GM19193 (cell line): ENCODE data around the gene ZNF200.

Source experiments
- POLR2A ChIP-seq: IDR thresholded peaks from 4 replicates; pipeline ENCODE4 v1.6.1; 2011; ENCODE audit not compliant: insufficient read depth, insufficient read length; ENCODE audit errors: extremely low read depth

The ZNF200 gene

DNA sequence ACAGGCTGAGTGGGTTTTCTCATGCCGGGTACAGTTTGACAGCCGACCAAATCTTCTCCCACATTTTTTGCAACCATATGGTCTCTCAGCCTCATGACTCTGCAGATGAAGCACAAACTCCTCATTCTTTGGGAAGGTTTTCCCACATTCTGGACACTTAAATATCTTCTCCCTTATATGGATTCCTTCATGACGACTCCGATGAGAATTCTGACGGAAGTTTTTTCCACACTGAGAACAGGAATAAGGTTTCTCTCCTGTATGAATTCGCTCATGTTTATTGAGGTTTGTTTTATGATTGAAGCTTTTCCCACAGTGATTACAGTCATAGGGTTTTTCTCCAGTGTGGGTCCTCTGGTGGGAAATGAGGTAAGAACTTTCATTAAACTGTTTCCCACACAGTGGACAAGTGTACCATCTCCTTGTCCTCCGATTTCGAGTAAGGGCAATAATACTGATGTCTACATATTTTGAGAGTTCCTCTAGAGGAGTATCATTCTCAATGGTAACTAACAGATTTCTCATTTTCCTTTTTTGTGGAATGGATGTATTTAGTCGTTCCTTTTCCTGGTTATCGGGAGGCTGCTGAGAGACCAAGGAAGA lies 10.9 kb downstream of the ZNF200 start:
- no peak for TF ChIP-seq POLR2A

DNA sequence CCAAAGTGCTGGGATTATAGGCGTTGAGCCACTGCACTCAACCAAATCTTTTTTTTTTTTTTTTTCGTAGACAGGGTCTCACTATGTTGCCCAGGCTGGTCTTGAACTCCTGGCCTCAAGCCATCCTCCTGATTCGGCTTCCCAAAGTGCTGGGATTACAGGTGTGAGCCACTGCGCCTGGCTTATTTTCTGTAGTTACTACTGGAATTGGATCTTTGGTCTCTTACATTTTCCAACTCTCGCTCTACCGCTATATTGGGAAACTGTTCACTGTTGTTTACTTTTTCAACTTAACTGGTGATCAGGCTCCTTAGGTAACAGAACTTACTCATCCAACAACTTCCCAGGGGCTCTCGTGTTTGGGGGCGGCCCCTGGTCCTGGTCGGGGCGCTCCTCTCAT lies 14.1 kb downstream of the ZNF200 start:
- no peak for TF ChIP-seq POLR2A

GRCh38 chr16:3216263-3216640 lies 18.7 kb downstream of the ZNF200 start:
- TF ChIP-seq POLR2A = no peak

GRCh38 chr16:3215601-3216262 lies 19.2 kb downstream of the ZNF200 start:
- no peak for TF ChIP-seq POLR2A

GRCh38 chr16:3214904-3215600 lies 19.9 kb downstream of the ZNF200 start:
- TF ChIP-seq POLR2A = no peak

DNA sequence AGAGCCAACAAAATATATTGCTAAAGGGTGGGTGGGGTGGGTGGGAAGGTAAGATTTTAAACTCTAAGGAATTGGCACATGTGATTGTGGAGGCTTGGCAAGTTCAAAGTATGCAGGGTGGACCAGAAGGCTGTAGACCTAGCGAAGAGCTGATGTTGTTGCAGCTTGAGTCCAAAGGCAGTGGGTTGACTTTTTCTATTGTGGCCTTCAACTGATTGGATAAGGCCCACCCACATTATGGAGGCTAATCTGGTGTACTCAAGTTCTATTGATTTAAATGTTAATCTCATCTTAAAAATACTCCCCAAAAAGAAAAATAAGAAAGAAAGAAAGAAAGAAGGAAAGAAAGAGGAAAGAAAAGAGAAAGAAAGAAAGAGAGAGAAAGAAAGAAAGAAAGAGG lies 22.4 kb downstream of the ZNF200 start:
- TF ChIP-seq POLR2A = no peak

- no peak for TF ChIP-seq POLR2A
Observed at GRCh38 chr16:3212006-3212405, 23.0 kb downstream of the ZNF200 start.

DNA sequence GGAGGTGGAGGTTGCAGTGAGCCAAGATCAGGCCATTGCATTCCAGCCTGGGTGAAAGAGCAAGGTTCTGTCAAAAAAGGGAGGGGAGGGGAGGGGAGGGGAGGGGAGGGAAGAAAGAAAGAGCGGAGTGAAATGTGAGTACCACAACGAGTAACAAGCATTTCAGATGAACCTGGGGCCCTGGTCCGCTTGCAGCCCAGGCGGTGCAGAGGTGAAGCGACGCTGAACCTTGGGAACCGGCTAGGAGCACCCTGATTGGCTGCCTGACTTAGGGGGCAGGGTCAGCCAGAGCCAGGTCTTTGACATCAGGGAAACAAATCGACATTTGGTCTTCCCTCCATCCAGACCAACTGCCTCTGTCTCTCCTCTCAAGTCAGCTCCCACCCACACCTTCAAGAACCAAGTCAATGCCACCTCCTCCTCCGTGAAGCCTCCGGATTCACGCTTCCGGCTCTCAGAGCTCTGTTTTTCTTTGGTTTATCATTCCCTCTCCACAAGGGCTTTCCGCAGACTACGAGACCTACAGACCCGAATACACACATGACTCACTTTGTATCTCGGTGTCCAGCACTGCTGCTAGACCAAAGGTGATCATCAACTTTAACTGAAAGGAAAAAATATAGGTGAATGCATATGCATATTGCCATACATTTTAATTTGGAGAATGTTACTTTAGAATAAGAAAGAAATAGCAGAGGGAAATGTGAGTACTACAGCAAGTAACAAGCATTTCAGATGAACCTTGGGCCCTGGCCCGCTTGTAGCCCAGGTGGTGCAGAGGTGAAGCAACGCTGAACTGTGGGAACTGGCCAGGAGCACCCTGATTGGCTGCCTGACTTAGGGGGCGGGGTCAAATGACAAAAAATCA lies 27.6 kb downstream of the ZNF200 start:
- TF ChIP-seq POLR2A = no peak

DNA sequence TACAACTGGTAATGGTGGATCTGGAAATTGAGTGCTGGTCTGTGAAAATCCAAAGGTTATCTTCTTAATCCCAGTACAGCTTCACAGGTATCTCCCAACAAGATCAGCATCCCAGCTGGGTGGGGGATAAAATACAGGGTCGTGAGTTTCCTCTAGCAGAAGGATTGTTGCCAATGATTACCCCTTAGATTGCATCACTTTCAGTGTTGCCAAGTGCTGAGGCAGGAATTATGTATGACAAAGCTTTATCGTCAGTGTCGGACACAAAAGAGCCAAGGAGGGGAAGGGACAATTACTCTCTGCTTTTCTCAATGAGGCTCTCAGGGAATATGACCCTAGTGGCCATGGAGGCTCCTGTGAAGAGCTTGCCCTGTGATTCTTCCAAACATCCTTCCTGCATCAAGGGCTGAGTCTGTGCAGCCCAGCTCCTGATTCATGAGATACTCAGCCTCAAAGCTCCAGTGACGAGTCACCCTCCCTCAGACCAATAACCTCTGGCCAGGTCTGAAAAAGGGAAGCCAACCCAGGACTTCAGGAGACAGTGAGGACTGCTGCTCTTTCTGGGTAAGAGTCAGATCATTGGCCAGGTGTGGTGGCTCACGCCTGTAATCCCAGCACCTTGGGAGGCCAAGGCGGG lies 31.9 kb downstream of the ZNF200 start:
- TF ChIP-seq POLR2A = no peak

DNA sequence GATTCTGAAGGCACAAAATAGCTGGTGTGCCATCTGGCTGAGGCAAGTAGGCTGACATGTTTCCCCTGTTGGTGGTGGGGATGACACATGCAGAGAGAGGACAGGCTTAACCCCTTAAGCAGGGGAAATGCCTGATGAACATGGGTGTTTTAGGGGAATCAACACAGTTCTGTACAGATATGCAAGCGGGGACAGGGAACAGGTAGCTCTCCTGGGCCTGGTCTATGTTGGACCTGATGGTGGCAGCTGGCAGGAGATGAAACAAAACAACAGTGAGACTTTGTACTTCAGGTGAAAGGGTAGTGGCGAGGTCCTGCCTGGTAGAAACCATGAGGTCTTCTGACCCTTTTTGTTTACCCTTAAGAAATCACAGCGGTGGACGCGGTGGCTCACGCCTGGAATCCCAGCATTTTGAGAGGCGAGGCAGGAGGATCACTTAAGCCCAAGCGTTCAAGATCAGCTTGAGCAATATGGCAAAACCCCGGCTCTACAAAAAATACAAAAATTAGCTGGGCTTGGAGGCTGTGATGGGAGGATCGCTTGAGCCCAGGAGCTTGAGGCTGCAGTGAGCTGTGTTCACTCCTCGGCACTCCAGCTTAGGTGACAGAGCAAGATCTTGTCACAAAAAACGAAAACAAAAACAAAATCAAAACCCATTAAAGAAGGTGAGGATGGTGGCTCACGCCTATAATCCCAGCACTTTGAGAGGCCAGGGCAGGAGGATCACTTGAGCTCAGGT lies 36.5 kb downstream of the ZNF200 start:
- no peak for TF ChIP-seq POLR2A

DNA sequence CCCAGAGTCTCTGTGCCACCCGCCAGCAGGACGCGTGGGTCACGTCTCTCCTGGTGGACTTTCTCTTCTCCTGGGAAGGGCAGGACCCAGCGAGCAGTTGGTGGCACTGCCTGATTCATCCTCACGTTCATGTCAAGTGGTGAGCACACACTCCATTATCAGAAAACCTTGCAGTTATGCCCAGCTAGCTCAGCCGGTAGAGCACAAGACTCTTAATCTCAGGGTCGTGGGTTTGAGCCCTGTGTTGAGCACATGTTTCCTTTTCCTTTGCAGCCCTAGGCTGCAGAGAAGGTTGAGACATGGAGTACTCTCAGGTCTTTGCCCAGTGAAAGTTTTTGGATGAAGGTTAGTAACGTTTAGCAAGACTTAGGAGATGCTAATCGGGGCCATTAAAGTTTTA lies 39.0 kb downstream of the ZNF200 start:
- no peak for TF ChIP-seq POLR2A

DNA sequence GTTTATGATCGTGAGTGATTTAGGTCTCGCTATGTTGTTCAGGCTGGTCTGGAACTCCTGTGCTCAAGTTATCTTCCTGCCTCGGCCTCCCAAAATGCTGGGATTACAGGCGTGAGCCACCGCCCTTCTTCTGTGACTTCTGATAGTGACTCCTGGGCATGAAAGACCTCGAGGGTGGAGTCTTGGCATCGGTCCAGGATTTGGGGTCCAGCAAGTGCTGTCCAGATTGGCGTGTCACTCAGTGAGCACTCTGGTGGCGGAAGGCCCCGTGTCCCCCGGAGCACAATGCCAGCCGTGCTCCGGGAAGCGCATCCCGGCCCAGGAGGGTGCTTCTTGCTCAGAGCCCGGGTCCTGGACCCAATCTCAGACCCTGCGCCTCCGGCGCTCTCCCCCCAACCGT lies 40.2 kb downstream of the ZNF200 start:
- no peak for TF ChIP-seq POLR2A

- no peak for TF ChIP-seq POLR2A
Observed at GRCh38 chr16:3193221-3194212, 41.4 kb downstream of the ZNF200 start.

DNA sequence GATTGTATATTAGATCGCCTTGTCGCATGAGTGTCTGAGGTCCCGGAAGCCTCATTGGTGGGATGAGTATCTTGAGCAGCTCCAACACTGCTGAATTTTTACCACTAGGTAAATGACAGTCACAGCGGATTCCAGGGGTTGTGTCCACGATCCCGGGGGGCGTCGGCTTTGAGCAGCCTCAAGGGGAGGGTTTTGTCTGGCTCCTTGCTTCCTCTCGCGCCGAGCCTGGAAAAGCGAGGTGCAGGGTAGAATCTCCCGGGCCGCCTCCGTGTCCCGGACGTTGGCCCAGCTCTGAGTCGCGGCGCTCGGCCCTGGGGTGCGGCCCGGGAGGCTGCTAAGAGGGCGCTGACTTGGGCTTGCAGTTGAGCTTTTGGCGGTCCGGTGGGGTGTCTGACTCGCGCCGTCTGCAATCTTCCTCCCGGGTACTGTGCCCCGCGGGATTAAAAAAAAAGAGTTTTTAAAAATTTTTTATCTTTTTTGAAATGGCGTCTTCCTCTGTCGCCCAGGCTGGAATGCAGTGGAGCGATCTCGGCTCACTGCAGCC lies 42.4 kb downstream of the ZNF200 start:
- TF ChIP-seq POLR2A = no peak
